ENCODE data around the gene COMMD9.

COMMD9 gene

DNA sequence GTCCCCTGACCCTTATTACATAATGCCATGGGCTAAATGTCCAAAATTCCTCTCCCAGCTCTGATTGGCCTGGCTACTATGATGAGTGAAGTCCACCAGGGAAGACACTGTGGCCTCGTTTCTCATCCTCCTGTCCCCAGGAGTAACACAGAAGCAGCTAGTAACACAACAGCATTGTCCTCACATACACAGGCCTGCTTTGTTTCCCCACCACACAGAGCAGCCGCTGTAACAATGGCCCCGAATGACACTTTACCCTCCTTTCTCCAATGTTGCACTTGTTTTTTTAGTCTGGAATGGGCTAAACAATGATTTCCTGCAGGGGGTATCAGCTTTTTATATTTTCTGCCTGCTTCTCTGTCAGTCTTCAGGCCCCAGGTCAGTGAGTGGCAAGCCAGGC is 6.7 kb upstream of the COMMD9 start, which contains the start of gene PRR5L:
TSS of gene PRR5L (plus strand) at position 363 of the 400 bp plus-strand sequence. CDS start 104,834 bp downstream, outside the sequence.
- DNase-seq = no peak

DNA sequence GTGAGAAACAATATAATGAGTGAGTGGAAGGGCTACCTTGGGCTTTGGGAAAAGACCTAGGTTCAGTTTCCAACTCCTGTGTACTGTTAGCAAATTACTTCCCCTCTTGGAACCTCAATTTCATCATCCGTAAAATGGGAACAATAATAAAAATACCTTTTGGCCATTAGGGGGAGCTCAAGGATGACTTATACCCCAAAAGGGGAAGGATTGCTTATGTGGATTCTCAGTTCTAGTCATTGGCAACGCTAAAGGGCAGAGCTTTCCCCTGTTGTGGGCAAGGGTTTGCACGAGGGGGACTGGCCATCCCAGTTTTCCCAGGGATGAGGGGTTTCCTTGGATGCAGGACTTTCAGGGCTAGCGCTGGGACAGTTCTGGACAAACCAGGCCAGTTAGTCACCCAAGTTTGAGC is 3.1 kb upstream of the COMMD9 start:
- DNase-seq = no peak

DNA sequence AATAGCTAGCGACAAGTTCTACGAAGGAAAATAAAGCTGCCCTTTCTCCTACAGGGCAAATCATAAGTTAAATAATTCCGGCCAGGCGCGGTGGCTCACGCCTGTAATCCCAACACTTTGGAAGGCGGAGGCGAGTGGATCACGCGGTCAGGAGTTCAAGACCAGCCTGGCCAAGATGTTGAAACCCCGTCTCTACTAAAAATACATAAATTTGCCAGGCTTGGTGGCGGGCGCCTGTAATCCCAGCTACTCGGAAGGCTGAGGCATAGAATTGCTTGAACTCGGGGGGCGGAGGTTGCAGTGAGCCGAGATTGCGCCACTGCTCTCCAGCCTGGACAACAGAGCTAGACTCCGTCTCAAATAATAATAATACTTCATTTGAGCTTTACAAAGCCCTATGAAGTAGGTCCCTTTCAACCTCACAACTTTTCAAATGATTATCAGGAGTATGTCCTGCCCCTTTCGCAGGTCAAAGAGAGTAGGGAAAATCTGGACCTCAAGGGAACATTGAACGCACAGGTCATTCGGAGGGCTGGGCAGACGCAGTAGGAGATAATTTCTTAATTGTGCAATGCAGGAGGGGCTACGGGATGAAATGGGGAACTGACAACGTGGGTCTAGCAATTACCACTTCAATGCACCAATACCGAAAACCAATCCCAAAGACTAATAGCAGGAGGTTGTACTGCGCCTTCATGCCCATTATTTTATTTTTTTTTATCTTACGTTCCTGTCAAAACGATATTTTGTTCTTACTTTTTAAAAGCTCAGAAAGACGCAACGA is 590 bp downstream of the COMMD9 start:
- DNase-seq = no peak

DNA sequence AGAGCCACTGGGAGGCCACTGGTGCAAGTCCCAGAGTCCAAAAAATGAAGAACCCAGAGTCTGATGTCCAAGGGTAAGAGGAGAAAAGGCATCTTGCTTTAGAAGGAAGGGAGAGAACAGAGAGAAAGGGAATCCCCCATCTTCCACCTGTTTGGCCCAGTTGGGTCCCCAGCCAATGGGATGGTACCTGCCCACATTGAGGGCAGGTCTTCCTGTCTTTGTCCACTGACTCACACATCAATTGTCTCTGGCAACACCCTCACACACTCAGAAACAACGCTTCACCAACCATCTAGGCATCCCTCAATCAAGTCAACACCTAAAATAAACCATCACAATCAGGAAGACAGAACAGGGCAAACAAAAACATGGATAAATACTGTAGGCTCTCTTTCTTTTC is 6.3 kb downstream of the COMMD9 start:
- no peak for DNase-seq

DNA sequence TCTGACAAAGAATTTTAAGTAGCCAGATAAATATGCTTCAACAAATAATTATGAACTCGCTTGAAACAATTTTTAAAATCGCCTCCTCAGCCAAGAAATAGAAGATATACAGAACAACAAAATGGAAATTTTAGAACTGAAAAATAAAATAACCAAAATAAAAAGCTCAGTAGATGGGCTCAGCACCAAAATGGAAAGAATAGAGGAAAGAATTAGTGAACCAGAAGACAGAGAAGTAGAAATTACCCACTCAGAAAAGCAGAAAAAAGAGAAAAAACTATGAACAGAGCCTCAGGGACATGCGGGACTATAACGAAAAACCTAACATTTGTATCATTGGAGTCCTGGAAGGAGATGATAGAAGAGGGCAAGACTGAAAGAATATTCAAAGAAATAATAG is 7.4 kb downstream of the COMMD9 start:
- no peak for DNase-seq

DNA sequence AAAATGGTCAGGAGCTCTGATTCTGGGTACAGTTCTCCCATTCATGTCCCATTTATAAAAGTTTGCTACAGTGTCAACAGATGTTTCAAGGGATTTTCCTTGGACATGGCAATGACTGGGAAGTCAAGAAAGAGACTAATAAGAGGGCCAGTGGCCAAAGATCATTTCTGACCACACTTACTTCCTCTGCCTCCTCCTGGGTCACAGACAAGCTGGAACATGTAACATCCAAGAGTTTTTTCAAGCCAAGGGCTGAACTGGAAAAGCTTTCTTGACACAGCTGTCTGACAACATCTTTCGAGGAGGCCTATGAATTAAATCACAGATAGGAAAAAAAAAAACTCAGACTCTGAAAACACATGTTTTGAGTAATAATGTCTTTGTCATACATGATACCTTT is 8.7 kb downstream of the COMMD9 start:
- DNase-seq = no peak

DNA sequence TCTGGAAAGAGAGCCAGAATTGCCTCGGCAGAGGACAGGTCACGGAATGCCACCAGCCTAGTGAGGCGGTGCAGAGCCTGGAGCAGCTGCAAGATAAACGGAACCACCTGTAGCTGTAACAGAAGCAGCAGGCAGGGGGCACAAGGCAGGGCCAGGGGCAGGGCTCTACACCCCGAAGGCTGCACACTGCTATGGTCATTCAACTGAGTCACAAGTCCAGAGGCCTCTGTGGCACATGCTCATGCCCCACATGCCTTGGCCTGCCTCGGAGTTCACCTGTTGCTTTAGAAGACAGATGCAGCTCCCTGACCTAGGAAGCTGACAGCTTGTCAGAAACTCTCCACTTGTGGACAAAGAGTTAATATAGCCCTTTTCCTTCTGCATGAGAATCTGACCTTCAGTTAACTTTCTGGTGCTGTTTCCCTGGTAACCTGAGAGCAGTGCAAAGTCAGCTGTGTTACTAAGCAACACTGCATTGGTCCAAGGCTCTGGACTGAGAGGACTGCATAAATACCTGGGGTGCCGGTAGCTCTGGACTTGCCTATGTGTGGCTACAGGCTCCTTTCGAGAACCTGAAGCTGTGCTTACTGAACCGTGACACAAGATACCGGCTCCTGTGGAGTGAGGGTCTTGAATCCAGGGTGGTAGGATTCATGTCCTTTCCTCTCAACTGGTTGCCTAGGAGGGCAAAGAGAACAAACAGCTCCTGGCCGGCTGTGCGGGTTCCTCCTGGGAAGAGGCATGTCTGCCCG is 10.5 kb downstream of the COMMD9 start:
- no peak for DNase-seq

DNA sequence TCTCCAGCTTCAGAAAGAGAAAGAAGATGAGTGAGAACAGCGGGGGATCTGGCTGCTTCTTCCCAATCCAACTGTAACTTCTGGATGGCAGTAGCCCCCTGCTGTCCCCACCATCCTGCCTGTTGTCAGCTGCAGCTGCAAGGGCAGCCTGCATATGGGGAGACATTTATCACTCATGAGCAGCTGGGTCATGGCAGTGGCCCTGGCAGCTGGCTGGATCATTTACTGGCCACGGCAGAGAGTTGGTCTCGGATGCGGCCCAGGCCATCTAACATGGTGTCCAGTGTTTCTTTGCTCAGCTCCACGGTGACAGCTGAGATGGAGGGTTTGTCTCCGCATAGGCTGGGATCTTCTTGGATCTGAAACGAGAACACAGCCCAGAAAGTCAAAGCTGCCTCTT is 14.8 kb downstream of the COMMD9 start:
- no peak for DNase-seq

DNA sequence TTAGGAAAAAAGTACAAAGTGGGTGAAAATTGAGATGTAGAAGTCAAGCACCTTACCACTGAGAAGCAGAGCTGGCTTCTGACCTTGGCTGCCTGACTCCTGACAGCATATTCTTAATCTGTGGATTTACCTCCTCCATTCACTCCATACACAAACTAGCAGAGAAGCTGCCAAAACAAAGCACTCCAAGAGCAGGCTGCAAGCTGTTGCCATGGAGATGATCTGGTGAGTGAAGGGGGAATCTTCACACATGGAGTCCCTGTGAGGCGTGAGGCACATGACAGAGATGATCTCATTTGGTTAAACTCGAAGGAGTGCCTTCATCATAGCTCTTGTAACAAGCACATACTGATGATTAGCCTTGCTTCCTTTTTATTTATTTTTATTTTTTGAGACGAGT is 16.1 kb downstream of the COMMD9 start:
- DNase-seq = peak; percentile 70

DNA sequence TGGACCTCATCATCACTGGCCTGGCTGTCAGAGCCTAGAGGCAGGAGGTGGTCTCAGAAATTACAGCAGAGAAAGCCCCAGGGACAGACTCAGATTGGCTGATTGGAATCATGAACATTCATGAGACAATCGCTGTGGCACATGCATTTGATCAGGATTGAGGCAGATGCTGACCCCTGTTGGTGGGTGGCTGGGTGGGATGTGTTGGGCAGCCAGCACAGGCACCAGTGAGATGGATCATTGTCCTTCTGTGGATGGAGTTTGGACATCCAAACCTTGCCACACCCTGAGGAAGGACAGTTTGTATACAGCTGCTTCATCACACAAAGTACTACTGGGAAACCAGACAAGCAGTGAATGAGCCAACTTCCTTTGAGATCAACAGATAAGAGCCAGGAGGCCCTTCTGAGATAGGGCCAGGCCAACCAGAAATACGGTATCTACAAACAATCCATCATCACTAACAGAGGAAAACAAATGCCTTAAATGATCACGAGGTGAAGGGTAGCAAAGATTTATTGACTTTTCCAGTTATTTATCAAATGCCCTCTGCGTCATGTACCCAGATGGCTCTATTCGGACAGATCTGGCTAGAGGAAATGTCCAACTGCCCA is 17.3 kb downstream of the COMMD9 start:
- no peak for DNase-seq

DNA sequence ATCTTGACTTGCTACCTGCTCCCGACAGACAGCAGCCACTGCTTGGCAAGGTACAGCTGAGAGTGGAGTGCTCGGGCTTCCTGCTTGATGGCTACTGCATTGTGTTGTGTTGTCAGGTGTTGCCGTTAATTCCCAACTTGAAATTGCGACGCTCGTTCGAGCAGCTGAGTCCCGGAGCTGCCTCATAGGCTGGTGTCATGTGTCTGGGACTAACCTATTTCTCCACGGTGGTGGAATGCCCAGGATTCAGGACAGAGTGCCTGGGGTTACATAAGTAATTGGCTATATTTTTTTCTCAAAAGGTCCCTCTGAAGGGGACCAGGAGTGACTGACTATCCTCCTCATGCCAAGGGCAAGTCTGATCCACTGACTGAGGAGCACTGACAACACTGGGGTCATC is 18.5 kb downstream of the COMMD9 start:
- DNase-seq = no peak

DNA sequence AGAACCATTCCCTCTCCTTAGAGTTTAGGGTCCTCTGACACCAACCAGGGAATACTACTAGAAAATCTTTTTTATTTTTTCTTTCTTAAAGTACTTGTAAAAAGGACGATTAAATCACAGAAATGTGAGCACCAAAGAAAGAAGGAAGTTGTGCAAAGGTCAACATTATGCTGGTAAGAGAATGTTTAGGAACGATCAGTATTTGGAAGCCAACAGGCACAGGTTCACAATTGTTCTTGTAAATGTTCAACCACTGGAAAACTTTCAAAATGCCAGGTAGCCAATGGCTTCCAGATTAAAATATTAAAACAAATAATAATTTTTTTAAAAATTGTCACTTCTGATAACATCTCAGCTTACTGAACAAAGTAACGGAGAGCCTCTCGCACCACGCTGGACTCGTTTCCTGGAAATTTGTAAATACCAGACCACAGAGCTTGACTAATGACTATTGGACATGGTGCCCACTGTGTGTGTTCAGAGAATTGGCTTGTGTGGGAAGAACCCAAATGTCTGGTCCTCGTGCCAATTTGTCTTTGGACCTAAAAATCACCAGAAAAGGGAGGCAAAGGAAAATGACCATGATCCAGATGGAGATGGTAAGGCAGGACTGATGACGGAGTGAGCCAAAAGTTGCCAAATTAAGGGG is 20.8 kb downstream of the COMMD9 start:
- no peak for DNase-seq

DNA sequence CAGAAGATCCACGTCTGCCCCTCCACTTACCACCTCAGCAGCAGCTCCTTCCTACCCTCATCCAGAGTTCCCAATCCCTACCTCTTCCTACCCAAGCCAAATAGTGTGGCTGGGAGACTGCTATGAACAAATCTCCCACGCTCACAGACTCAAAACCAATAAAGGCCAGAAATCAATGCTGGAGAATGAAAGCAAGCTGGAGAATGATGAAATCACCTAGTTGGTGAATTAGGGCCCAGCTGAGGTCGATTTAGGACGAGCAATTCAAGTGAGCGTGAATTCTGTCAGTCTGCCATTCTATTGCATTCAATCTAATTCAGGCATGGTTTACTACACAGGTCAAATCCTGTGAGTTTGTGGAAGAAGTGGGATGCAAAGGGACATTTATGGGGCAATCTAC is 22.5 kb downstream of the COMMD9 start:
- no peak for DNase-seq

DNA sequence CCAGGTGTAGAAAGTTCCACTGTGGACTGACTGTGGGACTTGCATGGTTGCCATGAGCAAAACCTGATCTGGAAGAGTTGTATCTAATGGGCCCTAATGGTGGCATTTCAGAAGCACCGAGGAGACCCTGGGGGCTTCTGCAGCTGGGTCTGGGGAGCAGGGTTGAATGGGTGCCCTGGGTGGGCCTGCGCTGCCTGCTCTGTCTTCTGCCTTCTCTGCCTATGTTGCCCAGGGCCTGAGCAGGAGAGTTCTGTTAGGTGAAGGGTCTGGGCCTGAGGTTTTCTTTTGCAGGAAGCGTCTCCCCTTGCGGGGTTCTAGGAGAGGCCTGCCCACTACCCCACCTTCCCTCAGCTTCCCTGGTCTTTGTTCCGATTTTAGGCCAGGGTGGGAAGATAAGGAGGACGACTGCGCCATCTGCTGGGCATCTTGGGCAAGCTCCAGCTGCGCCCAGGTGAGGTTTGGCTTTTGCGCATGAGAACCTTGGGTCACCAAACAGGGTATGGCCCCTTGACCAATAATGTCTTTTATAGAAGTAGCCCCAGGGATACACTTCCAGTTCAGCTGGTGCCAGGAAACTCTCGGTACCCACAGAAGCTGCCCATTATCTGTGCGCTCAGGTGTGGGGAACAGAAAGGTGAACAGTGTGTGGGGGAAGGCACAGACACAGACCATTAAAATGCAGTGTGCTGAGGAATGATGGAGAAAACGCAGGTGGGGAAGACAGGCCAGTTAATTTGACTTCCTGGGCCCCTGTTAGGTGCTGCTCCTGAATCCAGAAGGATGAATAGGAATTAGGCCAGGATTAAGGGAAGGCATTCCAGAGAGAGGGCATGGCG is 23.2 kb downstream of the COMMD9 start:
- peak; percentile 30 for DNase-seq

DNA sequence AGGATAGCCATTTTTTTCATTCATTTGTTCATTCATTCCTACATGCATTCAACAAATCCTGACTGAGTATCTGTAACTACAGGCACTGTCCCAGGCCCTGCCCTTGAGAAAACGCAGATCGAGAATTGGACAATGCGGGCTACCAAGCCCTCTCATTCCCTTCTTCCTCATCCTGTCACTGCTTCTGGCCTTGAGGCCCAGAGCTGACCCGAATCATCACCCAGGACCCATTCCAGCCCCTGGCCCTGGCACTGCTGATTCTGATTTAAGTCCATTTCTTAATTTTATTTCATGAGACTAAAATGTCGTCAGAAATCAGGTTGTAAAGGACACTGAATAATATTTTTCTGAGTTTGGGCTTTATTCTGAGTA is 24.3 kb downstream of the COMMD9 start:
- no peak for DNase-seq

DNA sequence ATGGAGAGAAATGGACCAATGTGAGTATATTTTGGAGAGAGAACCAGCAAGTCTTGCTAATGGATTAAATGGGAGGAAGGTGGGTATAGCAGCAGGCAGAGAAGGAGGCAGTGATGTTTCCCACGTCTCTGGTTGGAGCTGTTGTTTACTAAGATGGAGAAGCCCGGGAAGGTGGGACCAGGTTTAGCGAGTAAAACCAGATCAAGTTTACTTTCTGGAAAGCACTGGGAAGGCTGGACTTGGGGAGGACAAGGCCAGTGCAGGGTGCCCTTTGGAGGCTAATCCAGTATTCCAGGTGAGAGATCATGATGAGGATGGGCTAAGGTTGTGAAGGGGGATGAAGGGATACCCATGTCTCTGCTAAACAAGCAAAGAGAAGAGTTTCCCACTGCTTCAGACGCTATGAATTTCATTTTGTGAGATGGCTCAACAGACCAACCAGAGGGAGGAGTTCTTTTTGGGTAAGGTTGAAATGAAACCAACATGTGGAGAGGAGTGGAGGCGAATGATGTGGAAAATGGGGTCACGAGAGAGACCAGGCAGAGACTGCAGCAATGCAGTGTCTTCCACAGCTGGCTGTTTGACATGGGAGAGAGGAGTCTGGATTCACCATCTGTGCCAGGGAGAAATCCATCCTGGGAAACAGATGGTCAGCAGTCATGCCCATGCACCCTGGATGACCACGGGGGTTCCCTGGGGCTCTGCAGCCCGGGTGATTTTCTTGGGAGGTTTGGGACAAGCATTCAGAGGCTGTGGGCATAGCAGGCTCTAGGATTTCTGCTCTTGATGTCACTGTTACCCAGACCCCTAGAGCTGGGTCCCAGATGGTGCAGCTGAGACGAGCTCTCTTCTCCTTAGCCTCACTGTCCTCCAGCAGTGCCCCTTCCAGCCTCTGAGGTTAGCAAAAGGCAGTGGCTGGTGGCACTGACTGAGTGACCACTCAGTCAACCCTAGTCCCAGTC is 24.9 kb downstream of the COMMD9 start:
- no peak for DNase-seq

DNA sequence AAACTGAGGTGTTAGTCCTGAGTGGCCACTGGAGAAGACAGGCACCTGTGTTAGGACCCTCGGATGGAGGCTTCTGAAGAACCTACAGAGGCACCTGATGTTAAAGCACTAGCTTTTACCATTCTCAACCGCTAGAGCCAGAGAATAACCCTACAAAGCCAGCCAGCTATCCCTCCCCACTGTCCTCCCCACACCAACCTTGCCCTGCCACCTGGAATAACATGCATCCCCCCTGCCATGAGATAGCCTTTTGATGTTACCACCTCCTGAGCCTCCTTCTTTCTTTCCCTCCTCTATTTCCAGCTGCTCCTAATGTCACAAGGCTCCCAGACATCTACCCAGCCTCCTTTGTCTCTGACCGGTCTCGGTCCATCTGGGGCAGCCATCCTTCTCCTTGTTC is 28.1 kb downstream of the COMMD9 start:
- DNase-seq = no peak

DNA sequence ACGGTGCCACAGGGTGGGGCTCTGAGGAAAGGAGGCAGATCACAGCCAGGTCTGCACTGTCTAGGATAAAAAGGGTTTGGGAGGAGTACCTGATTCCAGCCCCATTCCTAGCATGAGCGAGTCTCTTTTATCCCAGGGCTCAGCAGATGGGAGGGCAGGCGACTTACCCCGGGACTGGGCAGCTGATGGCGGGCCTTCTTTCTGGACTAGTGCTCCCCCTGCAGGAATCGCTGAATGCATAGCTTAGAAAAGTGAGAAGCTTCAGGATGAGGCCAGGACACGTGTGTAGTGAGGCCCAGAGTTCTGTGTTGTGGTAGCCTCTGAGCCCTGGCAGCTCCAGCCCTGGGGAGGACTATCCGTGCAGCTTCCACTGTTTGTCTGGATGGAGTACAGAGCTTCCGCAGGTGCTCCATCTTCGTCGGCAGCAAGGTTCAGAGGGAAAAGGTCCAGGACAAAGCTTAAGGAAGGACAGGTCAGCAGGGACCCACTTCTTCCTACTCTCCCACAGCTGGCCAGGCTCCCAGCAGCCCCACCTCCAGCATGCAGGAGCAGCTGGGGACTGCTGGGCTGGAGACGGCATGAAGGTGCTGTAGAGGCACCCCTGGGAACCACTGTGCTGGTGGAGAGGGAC is 30.4 kb downstream of the COMMD9 start:
- no peak for DNase-seq

DNA sequence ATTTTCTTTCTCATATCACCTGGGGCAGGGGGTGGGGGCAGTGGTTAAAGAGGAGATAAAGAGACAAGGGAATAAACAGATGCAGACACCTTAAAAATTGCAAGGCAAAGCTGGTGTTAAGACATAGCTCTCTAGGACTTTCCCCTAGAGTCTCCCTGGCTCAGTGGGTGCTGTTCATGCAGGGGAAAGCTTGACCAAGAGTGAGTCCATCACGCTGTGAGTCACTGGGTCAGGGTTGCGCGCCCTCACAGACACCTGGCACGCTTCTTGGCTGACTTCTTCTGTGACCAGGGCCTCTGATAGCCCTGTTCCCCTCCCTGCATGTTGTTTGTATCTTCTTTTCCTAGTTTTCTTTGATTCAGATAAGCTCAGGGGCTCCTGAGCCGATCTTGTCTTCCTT is 31.9 kb downstream of the COMMD9 start:
- no peak for DNase-seq

DNA sequence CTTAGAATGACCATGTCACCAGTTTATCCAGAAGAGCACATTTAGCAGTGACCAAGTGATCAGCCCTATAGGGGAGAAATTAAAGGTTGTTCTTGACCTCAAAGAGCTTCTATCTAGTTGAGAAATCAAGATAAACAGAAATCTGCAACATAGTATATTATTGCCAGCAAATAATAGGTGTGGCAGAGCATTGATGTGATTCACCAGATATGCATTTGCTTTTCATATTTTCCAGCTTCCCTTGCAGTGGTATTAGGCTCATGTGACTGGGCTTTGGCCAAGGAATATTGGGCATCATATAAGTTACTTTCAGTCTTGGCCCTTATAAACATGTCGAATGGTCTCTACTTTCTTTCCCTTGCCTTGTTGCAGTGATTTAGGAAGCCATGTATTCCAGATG is 34.5 kb downstream of the COMMD9 start:
- no peak for DNase-seq

DNA sequence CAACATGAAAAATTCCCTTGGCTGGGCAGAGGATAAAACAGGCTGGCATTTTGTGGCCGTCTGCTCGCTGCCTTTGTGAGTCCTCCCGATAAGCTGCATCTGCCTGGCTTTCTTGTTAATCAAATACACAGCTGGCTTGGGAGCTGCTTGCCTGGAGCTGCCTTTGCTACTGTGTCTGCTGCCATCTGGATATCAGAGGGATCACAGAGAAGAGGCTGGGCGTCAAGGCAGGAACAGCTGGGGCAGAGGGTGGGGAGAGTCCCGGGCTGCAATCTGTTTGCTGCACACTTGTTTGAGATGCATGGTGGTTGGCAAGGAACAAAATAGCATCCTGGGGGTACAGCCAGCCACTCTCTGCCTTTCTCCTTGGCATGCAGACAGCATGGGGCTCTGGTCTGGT is 36.0 kb downstream of the COMMD9 start:
- no peak for DNase-seq

Data from NCI-H1092 (cell line).